Posterior vena cava (tissue), 2 donors: Measurements from ENCODE around the gene MGAT5. TPM values are rescaled to one million over a fixed set of nuclear protein-coding genes. Genes with fewer than 3 reads are reported as not detected.

Experiments
- DNase-seq: peaks from one replicate; pipeline ENCODE4 v3.0.0-alpha.2; 2020; ENCODE audit warnings: low spot score
- intact Hi-C, 2 donors: fragments of 100-400 bp; cut with DNase I; formaldehyde crosslinking; loops; one replicate each; pipeline versions ENCODE4 v1.14.1 to v1.14.2; 2022 to 2023
- total RNA-seq, 2 donors: library from RNA; stranded (reverse); fragmentation: NEBNext Ultra II Directional; extraction: Animal tissue kit (Norgen Biotek cat#: 25700); gene quantifications; one replicate each; pipeline ENCODE4 v1.2.1, GENCODE V29; 2021
- donor health status: DM: yes; HTN: yes; CAD: no.
- donor health status: DM: yes; HTN: yes; CAD: no.

MGAT5 gene
- total RNA-seq, 2 donors from 2014 or later = 41.7 to 42.8 TPM

DNA sequence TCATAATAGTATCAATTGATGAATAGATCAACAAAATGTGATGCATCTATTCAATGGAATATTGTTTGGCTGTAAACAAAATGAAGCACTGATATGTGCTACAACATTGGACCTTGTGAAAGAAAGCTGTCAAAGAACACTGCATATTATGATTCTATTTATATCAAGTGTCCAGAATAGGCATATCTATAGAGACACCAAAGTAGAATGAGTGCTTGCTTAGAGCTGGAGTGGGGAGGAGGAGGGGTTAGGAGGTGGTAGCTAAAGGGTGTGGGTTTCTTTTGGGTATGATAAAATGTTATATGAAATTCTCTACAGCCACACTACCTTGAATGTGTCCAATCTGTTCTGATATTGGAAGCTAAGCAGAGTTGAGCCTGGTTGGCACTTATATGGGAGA, 23.0 kb upstream of the MGAT5 start:
- intact Hi-C loops = no loop called here
- DNase-seq = no peak

DNA sequence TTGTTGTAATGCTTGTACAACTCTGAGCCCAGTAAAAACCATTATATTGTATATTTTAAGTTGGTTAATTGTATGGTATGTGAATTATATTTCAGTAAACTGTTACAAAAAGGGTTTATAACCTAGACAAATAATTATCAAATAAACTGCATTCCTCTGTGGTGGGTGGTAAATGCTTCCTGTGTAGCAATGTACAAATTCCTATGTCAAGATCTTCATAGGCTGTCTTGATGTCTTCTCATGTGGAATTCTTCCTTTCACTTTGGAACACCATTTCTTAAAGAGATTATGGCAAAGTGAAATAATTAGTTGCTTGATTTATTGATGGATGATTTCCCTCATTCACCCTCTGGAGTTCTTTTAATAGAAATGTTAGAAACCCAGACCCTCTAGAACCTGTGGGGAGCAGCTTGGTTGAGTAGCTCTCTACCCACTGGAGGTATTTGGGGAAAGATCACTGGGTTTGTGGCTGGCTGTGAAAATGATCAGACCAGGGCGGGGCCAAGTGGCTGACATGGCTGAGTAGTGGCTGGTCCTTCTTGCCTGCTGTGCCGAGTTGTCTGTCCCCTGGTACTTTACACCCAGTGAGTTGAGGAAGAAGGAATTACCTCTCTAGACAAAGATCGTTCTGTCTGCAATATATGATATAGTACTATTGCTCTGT, 22.4 kb upstream of the MGAT5 start:
- DNase-seq = no peak
- intact Hi-C loops = no loop called here

DNA sequence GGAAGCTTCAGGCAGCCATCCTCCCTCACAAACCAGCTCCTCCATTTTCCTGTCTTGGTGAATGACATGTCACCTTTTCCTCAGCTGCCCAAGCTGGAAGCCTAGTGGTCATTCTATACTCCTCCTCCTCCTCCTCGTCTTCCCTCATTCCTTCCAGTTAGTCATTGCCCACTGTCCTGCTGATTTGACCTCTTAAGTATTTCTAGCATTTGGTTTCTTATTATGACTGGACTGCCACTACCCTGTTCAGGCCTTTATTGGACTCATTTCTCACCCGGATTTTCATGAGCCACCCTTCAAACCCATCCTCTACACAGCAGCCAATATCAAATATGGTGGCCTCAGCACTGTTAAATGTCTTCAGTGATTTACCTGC, 21.9 kb upstream of the MGAT5 start:
- no peak for DNase-seq
- intact Hi-C loops = no loop called here

DNA sequence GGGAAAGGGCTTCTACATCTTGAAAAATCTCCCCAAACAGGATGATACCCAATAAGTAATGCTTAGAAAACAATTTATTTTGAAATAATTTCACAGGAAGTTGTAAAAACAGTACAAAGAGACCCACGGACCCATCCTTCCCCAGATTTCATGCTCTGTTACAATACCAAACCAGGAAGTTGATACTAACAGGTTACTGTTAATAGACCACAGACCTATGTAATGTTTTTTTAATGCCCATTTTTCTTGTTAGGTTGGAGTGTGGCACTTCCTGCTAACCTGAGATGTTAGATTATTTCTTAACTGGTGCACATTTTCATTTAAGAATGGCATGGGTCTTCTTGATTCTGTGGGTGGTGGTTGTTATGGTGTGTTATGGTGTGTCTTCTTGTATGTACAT, 21.4 kb upstream of the MGAT5 start:
- DNase-seq = no peak
- intact Hi-C loops = no loop called here

DNA sequence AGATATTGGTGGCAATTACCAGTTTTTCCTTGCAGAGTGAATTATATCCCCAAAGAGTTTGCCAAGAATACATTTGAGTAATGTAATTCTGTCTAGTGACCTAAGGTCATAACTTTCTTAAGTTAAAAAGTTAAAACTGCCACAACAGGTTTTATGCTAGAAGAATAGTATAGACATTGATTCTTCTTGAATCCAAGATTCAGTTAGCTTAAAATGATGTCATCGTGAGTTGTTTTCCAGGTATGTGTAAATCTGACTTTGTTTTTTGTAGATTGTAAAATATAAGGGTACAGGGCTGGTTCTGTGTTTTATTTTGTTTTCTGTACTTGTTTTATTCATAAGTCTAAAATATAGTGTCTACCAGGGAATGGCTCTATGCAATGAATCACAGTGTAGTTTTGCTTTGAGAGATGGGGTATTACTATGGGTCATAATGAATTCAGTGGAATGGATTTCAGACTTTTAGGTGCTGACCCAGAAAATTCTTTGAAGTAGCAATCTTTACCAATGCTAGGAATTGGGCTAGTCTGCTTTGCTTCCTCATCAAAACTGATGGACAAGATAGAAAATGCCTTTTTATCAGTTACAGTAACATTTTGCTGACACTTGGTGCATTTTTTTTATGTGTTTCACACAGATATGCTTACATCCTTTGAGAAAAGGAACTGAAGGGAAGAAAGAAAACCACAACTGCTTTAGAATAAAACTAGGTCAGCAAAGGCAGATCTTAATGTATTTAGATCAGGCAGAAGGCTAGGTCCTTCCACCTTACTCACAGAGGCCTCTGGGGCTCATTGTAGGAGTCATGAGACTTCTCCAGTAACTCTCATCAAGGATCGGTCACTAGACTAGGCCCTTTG, 20.8 kb upstream of the MGAT5 start:
- intact Hi-C loops = no loop called here
- no peak for DNase-seq

DNA sequence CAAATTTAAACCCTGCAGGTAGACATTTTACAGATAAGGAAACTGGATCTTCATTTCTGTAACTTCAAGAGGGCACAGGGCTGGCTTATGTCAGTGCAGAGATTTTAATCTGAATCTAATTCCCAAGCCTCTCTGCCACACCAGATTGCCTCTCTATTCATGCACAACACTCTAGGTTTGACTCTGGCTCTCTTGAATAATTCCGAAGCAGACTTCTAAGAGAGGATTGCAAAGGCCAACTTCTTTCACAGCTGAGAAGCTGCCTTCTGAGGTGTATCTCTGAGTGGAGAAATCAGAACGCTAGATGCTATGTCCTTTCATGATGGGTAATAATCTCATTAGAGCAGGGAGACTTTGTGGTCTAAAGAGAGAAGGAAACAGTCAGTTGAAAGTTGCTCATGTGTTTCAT, 20.1 kb upstream of the MGAT5 start:
- intact Hi-C loops = no loop called here
- no peak for DNase-seq

DNA sequence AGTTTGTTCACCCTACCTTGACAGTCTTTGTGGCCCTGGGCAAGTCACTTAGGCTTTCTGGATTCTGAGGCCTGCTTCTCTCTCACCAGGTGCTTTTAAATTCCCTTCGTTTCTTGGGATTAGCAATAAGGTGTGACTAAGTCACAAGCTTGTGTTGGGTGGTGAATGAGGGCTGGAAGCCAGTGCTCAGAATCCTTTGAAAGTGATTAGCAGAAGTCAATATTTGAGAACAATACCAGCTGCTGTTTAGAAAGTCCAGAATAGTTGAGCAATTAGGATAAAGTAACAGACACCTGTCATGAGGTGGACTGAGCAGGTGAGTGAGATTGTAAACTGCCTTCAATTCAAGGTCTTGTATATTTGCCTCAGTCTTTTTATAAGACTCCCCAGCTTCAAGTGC, 19.3 kb upstream of the MGAT5 start:
- DNase-seq = no peak
- intact Hi-C loops = no loop called here

DNA sequence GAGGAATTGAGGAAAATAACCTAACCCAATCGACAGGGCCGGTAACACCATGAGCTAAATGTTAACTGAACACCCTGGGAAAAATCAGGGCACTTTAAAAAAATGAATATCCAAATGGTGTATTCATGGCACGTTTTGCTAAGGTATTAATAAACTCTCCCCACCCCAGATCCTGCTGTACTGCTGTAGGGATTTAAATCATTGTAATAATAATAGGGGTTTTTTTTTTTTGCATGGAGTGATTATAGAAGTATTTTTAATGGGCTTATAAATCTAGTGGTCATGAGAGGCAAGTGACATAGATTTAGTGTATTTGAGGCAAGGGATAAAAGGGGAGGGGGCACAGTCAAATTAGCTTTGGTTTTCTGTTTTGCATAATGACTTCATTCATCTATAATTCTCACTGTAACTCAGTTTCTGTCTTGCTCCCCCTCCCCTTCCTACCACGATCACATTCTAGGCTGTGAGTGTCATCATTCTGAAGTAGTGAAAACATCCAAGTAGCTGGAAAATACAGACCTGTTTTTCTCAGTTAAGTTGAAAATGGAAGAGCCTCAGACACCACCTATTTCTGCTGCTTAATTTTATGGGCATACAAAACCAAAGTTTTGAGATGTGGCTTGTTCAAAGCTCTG, 18.2 kb upstream of the MGAT5 start:
- intact Hi-C loops = no loop called here
- no peak for DNase-seq

DNA sequence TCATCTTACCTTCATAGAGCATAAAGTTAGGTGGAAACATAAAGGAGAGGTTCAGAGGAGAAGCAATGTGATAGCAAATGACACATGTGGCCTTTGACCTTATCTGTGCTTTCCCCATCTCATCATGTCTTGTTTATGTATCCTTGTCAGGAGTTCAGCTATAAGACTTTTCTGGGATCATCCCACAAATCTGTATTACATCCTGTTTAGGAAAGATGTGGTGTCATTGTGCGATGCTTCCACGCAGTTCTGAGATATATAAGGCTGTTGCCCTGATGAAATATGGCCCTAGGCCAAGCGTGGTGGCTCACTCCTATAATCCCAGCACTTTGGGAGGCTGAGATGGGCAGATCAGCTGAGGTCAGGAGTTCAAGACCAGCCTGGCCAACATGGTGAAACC, 15.5 kb upstream of the MGAT5 start:
- no peak for DNase-seq
- intact Hi-C loops = no loop called here

DNA sequence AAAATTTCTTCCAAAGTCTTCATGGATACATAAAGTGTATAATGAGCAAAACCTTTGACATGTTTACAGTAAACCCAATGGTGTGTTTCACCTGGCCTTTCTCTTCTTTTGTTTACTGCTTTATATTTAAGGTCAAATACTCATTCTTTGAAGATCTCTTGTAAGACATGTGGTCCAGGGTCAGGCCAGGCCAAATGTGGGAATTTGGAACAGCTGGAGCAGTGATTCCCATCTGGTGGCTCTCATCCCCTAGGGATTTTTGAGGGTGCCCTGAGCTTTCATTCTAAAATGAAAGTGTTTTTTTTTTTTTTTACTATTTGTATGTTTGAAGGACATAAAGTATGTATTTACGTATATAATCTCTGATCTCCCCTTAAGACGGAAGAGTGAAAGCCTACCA, 13.8 kb upstream of the MGAT5 start:
- intact Hi-C loops = loop anchor here in 1 of 2 donors (10.0 kb wide), 1 partner anchor 115 kb away; no protein-coding TSS in a partner anchor
- no peak for DNase-seq

DNA sequence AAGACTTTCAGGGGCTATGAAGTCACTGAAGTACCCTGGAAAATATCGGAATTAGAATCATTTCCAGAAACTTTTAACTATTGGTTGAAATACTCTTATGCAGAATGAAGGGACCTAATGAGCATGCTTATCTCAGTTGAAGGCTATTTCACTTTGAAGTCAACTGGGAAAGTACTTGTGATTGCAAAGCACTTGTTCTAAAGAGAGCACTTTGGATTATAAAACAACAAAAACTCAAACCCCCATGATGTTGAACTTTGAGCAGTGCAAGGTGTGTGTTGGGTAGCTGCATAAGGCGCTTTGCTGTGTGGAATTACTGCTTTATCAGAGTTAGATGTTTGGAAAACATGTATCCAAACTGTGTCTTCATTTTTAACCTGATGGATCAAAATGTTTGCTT, 12.0 kb upstream of the MGAT5 start:
- intact Hi-C loops = loop anchor here in 1 of 2 donors (10.0 kb wide), 1 partner anchor 117 kb away; no protein-coding TSS in a partner anchor

DNA sequence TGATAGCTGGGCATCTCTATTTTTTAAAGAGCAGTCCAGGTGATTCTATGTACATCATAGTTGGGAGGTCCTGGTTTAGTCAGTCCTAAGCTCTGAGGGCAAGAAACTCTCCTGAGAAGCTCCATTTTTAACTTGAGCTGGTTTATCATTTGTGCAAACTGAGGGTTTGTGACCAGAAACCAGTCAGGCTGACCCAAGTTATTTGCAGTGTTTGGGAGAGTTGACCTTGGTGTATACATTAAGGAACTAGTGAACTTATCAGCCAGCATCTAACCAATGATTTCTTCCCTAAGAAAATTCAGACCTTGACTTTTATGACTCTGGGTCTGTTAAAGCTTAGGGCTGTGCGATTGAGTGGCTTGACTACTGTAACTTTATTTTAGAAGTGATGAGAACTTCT, 10.6 kb upstream of the MGAT5 start:
- intact Hi-C loops = loop anchor here in 1 of 2 donors (10.0 kb wide), 1 partner anchor 118 kb away; no protein-coding TSS in a partner anchor
- DNase-seq = no peak

More for the DNA sequence above, 12.0 kb upstream of the MGAT5 start:
- no peak for DNase-seq

DNA sequence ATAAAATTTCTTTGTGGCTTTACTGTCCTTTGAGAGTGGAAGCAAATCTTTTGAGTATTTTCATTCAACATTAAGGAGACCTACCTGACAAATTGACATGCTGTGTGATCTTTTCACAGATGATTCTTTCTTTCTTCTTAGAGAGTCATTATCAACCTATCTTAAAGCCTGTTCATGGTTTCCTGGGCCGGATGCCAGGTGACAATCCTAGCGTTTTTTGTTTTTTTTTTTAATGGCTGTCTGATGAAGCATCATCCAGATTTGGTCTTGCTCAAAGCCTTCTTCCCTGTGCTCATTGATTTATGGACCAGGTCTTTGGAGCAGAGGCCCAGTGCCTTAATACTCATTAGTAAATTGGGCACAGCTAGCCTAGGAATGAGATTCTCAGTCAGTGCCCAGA, 9.8 kb upstream of the MGAT5 start:
- intact Hi-C loops = loop anchor here in 1 of 2 donors (10.0 kb wide), 1 partner anchor 119 kb away; no protein-coding TSS in a partner anchor
- DNase-seq = no peak

DNA sequence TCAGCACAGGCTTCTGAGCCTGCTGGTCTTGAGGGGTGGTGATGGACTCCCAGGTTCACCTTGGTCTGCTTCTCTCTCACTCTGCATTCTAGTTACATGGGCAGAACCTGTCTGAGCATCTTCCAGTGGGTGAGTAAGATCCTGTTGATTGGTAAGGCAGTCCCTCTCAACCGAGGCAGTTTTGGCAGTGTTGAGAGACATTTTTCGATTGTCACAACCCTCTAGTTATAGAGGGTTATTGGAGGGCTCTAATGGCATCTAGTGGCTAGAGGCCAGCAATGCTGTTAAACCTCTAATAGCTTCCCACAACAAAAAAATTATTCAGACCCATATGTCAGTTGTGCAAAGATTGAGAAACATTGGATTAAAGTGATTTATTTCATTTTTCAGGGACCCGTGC, 9.3 kb upstream of the MGAT5 start:
- no peak for DNase-seq
- intact Hi-C loops = loop anchor here in 1 of 2 donors (10.0 kb wide), 1 partner anchor 120 kb away; no protein-coding TSS in a partner anchor

DNA sequence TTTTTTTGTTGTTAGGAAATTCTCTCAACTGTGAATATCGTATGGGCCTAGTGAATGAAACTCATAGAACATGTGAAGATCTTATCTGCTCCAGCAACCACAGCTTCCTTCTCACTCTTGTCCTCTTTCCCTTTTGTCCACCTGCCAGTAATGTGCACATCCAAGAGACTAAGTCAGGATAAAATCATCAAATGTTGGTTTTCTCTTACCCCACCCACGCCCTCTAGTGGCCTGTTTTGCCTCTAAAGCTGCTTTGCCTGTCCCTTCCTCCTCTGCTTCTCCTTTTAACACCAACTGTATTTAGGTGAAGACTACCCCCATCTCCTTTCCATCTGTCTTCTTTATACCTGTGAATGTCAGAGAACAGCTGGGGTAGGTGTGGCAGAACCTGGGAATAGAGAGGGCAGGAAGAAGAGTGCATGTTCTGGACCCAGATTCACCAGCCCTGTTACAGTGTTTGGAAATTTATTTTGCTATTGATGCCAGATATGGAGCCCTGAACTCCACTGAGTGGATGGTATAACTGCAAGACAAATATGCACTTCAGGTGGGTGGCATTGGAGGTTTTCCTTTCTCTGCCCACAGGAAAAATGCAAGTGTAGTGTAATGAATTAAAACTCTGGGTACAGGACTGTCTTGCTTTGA, 8.4 kb upstream of the MGAT5 start:
- intact Hi-C loops = loop anchor here in 1 of 2 donors (10.0 kb wide), 1 partner anchor 121 kb away; no protein-coding TSS in a partner anchor
- peak; percentile 89 for DNase-seq

DNA sequence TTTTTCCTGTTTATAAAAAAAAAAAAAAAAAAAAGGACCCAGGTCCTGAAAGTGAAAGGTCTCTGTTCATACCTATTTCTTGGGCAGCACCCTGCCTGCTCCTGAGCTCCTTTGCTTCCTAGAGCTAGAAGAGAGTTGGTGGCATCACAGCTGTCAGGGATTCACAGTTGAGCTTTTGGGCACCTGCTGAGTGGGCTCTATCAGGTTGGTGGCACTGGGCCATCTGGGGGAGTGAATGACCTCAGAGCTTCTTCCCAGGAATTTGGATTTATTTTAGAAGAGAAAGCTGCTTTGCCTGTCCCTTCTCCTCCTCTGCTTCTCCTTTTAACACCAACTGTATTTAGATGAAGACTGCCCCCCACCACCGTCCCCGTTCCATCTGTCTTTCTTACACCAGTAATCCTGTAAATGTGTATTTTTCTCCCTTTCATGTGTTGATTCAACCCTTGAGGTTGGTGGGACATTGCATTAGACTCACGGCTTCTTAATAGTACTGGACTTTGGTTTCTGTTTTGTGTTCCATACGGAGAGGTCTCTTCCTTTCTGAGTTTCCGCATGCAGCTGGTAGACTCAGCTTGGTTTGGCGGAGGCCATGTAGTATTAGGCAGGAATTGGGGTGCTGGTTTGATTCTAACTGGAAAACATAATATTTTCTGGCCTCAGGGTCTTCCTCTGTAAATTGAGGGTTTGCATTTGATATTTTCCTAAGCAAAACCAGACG, 7.6 kb upstream of the MGAT5 start:
- intact Hi-C loops = loop anchor here in 1 of 2 donors (10.0 kb wide), 1 partner anchor 122 kb away; no protein-coding TSS in a partner anchor
- no peak for DNase-seq

DNA sequence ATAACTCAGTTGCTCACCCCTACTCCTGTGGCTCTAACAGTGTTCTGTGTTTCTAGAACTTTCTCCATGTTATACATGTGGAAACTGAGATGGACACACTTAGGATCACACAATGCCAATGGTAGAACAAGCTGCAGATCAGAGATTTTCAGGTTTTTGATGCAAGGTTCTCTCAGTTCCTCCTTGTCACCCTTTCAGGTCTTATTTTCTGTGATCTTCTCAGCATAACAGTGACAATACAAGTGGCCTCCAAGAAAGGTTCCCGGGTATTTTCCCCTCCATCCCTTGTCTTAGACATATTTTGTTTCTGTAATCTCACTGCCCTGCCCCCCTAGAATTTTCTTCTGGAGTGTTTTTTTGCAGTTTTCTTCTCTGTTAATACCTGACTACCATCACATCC, 6.2 kb upstream of the MGAT5 start:
- intact Hi-C loops = loop anchor here in 1 of 2 donors (10.0 kb wide), 1 partner anchor 123 kb away; no protein-coding TSS in a partner anchor
- DNase-seq = no peak

DNA sequence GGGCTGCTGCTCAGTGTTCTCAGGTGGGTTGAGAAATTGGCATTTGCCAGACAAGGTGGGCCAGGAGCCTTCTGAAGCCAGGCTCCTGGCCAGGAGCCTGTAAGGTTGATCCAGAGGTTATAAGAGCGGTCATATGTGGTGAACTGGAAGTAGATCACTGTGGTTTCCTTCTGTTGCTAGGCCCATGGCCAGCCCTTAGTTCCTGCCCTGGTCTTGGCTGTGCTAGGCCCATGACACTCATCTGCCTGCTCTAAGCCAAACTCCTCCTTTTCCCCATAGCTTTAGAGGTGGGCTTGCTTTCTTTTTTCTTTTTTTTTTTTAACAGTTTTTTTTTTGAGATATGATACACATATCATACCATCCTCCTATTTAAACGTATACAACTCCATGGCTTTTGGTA, 5.0 kb upstream of the MGAT5 start:
- intact Hi-C loops = loop anchor here in 1 of 2 donors (10.0 kb wide), 1 partner anchor 124 kb away; no protein-coding TSS in a partner anchor

DNA sequence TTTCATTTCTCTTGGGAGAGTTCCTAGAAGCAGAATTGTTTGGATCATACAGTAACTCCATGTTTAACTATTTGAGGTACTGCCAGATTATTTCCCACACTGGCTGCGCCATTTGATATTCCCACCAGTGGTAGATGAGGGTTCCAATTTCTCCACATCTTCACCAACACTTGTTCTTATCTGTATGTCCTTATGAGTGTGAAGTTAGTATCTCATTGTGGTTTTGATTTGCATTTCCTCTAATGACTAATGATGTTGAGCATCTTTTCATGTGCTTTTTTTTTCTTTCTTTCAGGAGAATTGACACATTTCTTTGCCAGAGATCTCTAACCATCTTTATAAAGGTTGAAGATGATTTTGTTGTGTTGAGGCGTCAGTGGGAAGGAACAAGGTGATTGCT, 4.1 kb upstream of the MGAT5 start:
- no peak for DNase-seq
- intact Hi-C loops = loop anchor here in 1 of 2 donors (10.0 kb wide), 1 partner anchor 125 kb away; no protein-coding TSS in a partner anchor

More for the DNA sequence above, 5.0 kb upstream of the MGAT5 start:
- DNase-seq = no peak
